GM23338 (cell line): ENCODE results near the gene ITGA3. TPM values are rescaled to one million over a fixed set of nuclear protein-coding genes. Genes with fewer than 3 reads are reported as not detected.

Experiments
- ATAC-seq: fragments of 200-7000 bp; cut with Tn5 transposase; 3 replicates; pipeline ENCODE4 v1.9.1; 2020
- DNase-seq: peaks from one replicate; pipeline ENCODE4 v3.0.0-alpha.2; 2015; ENCODE audit warnings: low spot score
- H2AFZ ChIP-seq: fragments of 200-600 bp; sonication (generic); 2 replicates; pipeline ENCODE4 v1.8.0; 2016; ENCODE audit warnings: antibody characterized with exemption, mild to moderate bottlenecking, moderate library complexity
- H3F3A ChIP-seq: fragments of 200-600 bp; sonication (generic); replicated peaks from 2 replicates; pipeline ENCODE4 v1.8.0; 2017; ENCODE audit warnings: antibody characterized with exemption, mixed run types, low read depth
- H3K27ac ChIP-seq: fragments of 200-600 bp; sonication (generic); 2 replicates; pipeline ENCODE4 v1.6.1; 2016; ENCODE audit warnings: low read depth
- H3K27me3 ChIP-seq: fragments of 200-600 bp; sonication (generic); 2 replicates; pipeline ENCODE4 v1.8.0; 2016; ENCODE audit warnings: mild to moderate bottlenecking, mixed run types, moderate library complexity; ENCODE audit not compliant: insufficient read depth
- H3K36me3 ChIP-seq: fragments of 200-600 bp; sonication (generic); 2 replicates; pipeline ENCODE4 v1.8.0; 2016; ENCODE audit warnings: mild to moderate bottlenecking; ENCODE audit not compliant: insufficient read depth
- H3K4me1 ChIP-seq: fragments of 200-600 bp; sonication (generic); 2 replicates; pipeline ENCODE4 v1.8.0; 2016; ENCODE audit warnings: mild to moderate bottlenecking, moderate library complexity; ENCODE audit not compliant: insufficient read depth
- H3K4me2 ChIP-seq: fragments of 200-600 bp; sonication (generic); 2 replicates; pipeline ENCODE4 v1.7.1; 2017; ENCODE audit warnings: mixed run types
- H3K4me3 ChIP-seq: fragments of 200-600 bp; sonication (generic); 2 replicates; pipeline ENCODE4 v1.6.1; 2016; ENCODE audit warnings: mixed run types
- H3K79me2 ChIP-seq: fragments of 200-600 bp; sonication (generic); replicated peaks from 2 replicates; pipeline ENCODE4 v1.8.0; 2017; ENCODE audit warnings: mild to moderate bottlenecking; ENCODE audit not compliant: insufficient read depth
- H3K9me2 ChIP-seq: fragments of 200-600 bp; sonication (generic); 2 replicates; pipeline ENCODE4 v1.8.0; 2017; ENCODE audit not compliant: insufficient read depth
- H4K20me1 ChIP-seq: fragments of 200-600 bp; sonication (generic); replicated peaks from 2 replicates; pipeline ENCODE4 v1.8.0; 2017; ENCODE audit warnings: mild to moderate bottlenecking; ENCODE audit not compliant: insufficient read depth
- H3K27ac Mint-ChIP-seq: 2 replicates; pipeline ENCODE4 v1.8.0; 2020; ENCODE audit warnings: inconsistent platforms, mild to moderate bottlenecking, moderate library complexity, mixed read lengths
- H3K27me3 Mint-ChIP-seq: 3 replicates; pipeline ENCODE4 v1.8.0; 2022; ENCODE audit warnings: low read depth, mild to moderate bottlenecking, moderate library complexity, mixed read lengths, inconsistent platforms; ENCODE audit not compliant: insufficient read depth, poor library complexity
- H3K36me3 Mint-ChIP-seq: 3 replicates; pipeline ENCODE4 v1.8.0; 2021; ENCODE audit warnings: low read depth, mild to moderate bottlenecking, inconsistent platforms, moderate library complexity, mixed read lengths
- H3K4me1 Mint-ChIP-seq: 3 replicates; pipeline ENCODE4 v1.8.0; 2020; ENCODE audit warnings: mild to moderate bottlenecking, inconsistent platforms, mixed read lengths
- H3K4me3 Mint-ChIP-seq: 3 replicates; pipeline ENCODE4 v1.8.0; 2021; ENCODE audit warnings: moderate library complexity, mild to moderate bottlenecking, inconsistent platforms, mixed read lengths
- H3K9me3 Mint-ChIP-seq: 3 replicates; pipeline ENCODE4 v1.8.0; 2020; ENCODE audit warnings: moderate library complexity, mild to moderate bottlenecking, inconsistent platforms, mixed read lengths
- EZH2phosphoT487 ChIP-seq: fragments of 200-600 bp; sonication (generic); IDR thresholded peaks from one replicate; pipeline ENCODE4 v1.8.1; 2018; ENCODE audit warnings: antibody characterized with exemption; ENCODE audit not compliant: unreplicated experiment
- NANOG ChIP-seq: IDR thresholded peaks from 2 replicates; pipeline ENCODE4 v1.6.1; 2016; ENCODE audit warnings: antibody characterized with exemption, borderline replicate concordance
- POLR2AphosphoS5 ChIP-seq: IDR thresholded peaks from 2 replicates; pipeline ENCODE4 v1.6.1; 2016; ENCODE audit warnings: antibody characterized with exemption, low read depth
- STAT1 ChIP-seq: IDR thresholded peaks from one replicate; pipeline ENCODE4 v1.6.1; 2016; ENCODE audit warnings: antibody characterized with exemption; ENCODE audit not compliant: unreplicated experiment
- ZNF114 ChIP-seq: fragments of 250-450 bp; sonication (Bioruptor Pico); IDR thresholded peaks from 2 replicates; pipeline ENCODE4 v1.5.0; 2020; ENCODE audit warnings: mild to moderate bottlenecking, moderate library complexity
- polyA plus RNA-seq: library from polyadenylated mRNA; unstranded; fragments of >200 nt; fragmentation: Nextera tagmentation; extraction: Ambion mirVana; gene quantifications from 2 replicates; pipeline ENCODE4 v1.2.1, GENCODE V29; 2016
- total RNA-seq: library from RNA; depleted of rRNA; stranded (reverse); fragments of >200 nt; shearing (Covaris generic); gene quantifications from 2 replicates; pipeline ENCODE4 v1.2.3, GENCODE V29; 2014
- TF ChIP-seq, protein P1 (sequence below), 2 experiments: fragments of 200-600 bp in 1 of 2; sonication (generic) in 1 of 2; conservative IDR thresholded peaks; 2 replicates each; pipeline versions ENCODE4 v1.5.1 to v1.6.1; 2016 to 2017; ENCODE audit warnings: antibody characterized with exemption in 2 of 2, low read depth in 2 of 2, mild to moderate bottlenecking in 2 of 2, moderate library complexity in 1 of 2
- TF ChIP-seq, protein P2 (sequence below): fragments of 250-450 bp; sonication (Bioruptor Pico); IDR thresholded peaks from 2 replicates; pipeline ENCODE4 v1.5.0; 2020; ENCODE audit warnings: mild to moderate bottlenecking, moderate library complexity

ITGA3 gene
- total and polyA plus RNA-seq, 2 experiments from 2014 or later: 9.6 to 28.3 TPM

DNA sequence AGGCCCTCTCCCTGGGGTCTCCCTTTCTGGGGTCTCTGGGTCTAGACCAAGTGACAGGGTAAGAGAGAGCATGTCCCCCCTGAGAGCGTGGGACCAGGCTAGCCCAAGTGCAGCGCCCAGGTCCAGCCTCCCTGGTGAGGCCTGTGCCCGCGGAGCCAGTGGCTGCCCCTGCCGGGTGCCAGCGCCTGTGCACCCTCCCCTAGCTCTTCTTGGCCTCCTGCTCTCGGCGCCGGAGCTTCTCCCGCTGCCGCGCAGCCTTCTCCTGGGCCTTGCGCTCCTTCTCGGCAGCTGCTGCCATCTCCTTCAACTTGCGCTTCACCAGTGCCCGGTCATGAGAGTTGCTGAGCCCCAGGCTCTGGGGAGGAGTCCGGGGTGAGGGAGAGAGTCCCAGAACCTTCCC, 56.8 kb downstream of the ITGA3 start:
- no peak overlapping the region for H3K4me3 Mint-ChIP-seq
- TF ChIP-seq, protein P1, sequence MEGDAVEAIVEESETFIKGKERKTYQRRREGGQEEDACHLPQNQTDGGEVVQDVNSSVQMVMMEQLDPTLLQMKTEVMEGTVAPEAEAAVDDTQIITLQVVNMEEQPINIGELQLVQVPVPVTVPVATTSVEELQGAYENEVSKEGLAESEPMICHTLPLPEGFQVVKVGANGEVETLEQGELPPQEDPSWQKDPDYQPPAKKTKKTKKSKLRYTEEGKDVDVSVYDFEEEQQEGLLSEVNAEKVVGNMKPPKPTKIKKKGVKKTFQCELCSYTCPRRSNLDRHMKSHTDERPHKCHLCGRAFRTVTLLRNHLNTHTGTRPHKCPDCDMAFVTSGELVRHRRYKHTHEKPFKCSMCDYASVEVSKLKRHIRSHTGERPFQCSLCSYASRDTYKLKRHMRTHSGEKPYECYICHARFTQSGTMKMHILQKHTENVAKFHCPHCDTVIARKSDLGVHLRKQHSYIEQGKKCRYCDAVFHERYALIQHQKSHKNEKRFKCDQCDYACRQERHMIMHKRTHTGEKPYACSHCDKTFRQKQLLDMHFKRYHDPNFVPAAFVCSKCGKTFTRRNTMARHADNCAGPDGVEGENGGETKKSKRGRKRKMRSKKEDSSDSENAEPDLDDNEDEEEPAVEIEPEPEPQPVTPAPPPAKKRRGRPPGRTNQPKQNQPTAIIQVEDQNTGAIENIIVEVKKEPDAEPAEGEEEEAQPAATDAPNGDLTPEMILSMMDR (conservative IDR thresholded peaks at IDR 0.05; ENCODE audit: low read depth in 2 of 2): no peak
- no peak for TF ChIP-seq EZH2phosphoT487
- TF ChIP-seq ZNF114 (CRISPR knock-in tag): no peak
- TF ChIP-seq STAT1: no peak
- no peak for TF ChIP-seq POLR2AphosphoS5
- TF ChIP-seq, protein P2, sequence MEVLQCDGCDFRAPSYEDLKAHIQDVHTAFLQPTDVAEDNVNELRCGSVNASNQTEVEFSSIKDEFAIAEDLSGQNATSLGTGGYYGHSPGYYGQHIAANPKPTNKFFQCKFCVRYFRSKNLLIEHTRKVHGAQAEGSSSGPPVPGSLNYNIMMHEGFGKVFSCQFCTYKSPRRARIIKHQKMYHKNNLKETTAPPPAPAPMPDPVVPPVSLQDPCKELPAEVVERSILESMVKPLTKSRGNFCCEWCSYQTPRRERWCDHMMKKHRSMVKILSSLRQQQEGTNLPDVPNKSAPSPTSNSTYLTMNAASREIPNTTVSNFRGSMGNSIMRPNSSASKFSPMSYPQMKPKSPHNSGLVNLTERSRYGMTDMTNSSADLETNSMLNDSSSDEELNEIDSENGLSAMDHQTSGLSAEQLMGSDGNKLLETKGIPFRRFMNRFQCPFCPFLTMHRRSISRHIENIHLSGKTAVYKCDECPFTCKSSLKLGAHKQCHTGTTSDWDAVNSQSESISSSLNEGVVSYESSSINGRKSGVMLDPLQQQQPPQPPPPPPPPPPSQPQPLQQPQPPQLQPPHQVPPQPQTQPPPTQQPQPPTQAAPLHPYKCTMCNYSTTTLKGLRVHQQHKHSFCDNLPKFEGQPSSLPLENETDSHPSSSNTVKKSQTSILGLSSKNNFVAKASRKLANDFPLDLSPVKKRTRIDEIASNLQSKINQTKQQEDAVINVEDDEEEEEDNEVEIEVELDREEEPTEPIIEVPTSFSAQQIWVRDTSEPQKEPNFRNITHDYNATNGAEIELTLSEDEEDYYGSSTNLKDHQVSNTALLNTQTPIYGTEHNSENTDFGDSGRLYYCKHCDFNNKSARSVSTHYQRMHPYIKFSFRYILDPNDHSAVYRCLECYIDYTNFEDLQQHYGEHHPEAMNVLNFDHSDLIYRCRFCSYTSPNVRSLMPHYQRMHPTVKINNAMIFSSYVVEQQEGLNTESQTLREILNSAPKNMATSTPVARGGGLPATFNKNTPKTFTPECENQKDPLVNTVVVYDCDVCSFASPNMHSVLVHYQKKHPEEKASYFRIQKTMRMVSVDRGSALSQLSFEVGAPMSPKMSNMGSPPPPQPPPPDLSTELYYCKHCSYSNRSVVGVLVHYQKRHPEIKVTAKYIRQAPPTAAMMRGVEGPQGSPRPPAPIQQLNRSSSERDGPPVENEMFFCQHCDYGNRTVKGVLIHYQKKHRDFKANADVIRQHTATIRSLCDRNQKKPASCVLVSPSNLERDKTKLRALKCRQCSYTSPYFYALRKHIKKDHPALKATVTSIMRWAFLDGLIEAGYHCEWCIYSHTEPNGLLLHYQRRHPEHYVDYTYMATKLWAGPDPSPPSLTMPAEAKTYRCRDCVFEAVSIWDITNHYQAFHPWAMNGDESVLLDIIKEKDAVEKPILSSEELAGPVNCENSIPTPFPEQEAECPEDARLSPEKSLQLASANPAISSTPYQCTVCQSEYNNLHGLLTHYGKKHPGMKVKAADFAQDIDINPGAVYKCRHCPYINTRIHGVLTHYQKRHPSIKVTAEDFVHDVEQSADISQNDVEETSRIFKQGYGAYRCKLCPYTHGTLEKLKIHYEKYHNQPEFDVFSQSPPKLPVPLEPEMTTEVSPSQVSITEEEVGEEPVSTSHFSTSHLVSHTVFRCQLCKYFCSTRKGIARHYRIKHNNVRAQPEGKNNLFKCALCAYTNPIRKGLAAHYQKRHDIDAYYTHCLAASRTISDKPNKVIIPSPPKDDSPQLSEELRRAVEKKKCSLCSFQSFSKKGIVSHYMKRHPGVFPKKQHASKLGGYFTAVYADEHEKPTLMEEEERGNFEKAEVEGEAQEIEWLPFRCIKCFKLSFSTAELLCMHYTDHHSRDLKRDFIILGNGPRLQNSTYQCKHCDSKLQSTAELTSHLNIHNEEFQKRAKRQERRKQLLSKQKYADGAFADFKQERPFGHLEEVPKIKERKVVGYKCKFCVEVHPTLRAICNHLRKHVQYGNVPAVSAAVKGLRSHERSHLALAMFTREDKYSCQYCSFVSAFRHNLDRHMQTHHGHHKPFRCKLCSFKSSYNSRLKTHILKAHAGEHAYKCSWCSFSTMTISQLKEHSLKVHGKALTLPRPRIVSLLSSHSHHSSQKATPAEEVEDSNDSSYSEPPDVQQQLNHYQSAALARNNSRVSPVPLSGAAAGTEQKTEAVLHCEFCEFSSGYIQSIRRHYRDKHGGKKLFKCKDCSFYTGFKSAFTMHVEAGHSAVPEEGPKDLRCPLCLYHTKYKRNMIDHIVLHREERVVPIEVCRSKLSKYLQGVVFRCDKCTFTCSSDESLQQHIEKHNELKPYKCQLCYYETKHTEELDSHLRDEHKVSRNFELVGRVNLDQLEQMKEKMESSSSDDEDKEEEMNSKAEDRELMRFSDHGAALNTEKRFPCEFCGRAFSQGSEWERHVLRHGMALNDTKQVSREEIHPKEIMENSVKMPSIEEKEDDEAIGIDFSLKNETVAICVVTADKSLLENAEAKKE (CRISPR knock-in tag): no peak
- TF ChIP-seq NANOG: no peak
- Histone ChIP-seq H3K4me1 (peaks cover 16% of the 10 kb centered on the region; the same call in 1 of the 2 replicates), H3K4me2 (no peak overlapping the region), H2AFZ (no peak overlapping the region), H3K27ac (no peak overlapping the region), H3K27me3 (peaks cover 13% of the 10 kb centered on the region), H3K79me2 (no peaks in the 10 kb centered on the region), H4K20me1 (no peaks in the 10 kb centered on the region), H3F3A (peaks cover 6% of the 10 kb centered on the region; the same call in 1 of the 2 replicates), H3K4me3 (no peak overlapping the region), H3K36me3 (no peaks in the 10 kb centered on the region), H3K9me2 (no peaks in the 10 kb centered on the region)
- H3K36me3 Mint-ChIP-seq: peaks cover 4% of the 10 kb centered on the region; the same call in 2 of the 3 replicates
- ATAC-seq (no peak), DNase-seq (no peak)
- H3K4me1 Mint-ChIP-seq: peaks cover 18% of the 10 kb centered on the region
- H3K9me3 Mint-ChIP-seq: no peaks in the 10 kb centered on the region
- H3K27me3 Mint-ChIP-seq: peaks cover 19% of the 10 kb centered on the region
- H3K27ac Mint-ChIP-seq: no peak overlapping the region
